Measurements from ENCODE around the gene EGFL7. TPM values are rescaled to one million over a fixed set of nuclear protein-coding genes. Genes with fewer than 3 reads are reported as not detected.
A peak's percentile ranks its signal among the peaks of the same experiment; 100 is the strongest.
"Not testable (repeated sequence)": the region's sequence is repeated elsewhere in the genome, so short reads cannot be mapped to it uniquely, and the experiment has no call there.

Gene EGFL7
- total RNA-seq, 1 donor from 2014 or later = 3.2 TPM

- H3K4me1 Mint-ChIP-seq = peaks cover 17% of the 10 kb centered on the region
Measured at GRCh38 chr9:136700304-136700703, 37.6 kb downstream of the EGFL7 start.

GRCh38 chr9:136700959-136701667 lies 38.4 kb downstream of the EGFL7 start:
- intact Hi-C loops (cut with micrococcal nuclease) = loop anchor here (1.0 kb wide), 2 partner anchors 14 to 27 kb away; partner anchors contain the start of gene AGPAT2

More at GRCh38 chr9:136700304-136700703, 37.6 kb downstream of the EGFL7 start:
- Mint-ChIP-seq H3K4me3 (peak overlapping the region; percentile 87), H3K9me3 (no peaks in the 10 kb centered on the region), H3K27ac (peak overlapping the region; percentile 58), H3K36me3 (ENCODE audit: low read depth) (no peaks in the 10 kb centered on the region), H3K27me3 (peaks cover 12% of the 10 kb centered on the region)
- intact Hi-C loops (cut with micrococcal nuclease) = no loop called here
- DNase-seq = no peak

GRCh38 chr9:136701668-136702053 lies 38.9 kb downstream of the EGFL7 start:
- no peaks in the 10 kb centered on the region for H3K36me3 Mint-ChIP-seq (ENCODE audit: low read depth)
- no peaks in the 10 kb centered on the region for H3K9me3 Mint-ChIP-seq
- H3K27me3 Mint-ChIP-seq = peaks cover 20% of the 10 kb centered on the region
- no peak for DNase-seq
- H3K4me3 Mint-ChIP-seq = peak overlapping the region; percentile 87
- peaks cover 17% of the 10 kb centered on the region for H3K4me1 Mint-ChIP-seq
- H3K27ac Mint-ChIP-seq = peak overlapping the region; percentile 98
- intact Hi-C loops (cut with micrococcal nuclease) = loop anchor here (1.0 kb wide), 2 partner anchors 14 to 27 kb away; partner anchors contain the start of gene AGPAT2

More at GRCh38 chr9:136700959-136701667, 38.4 kb downstream of the EGFL7 start:
- H3K36me3 Mint-ChIP-seq (ENCODE audit: low read depth) = no peaks in the 10 kb centered on the region
- no peaks in the 10 kb centered on the region for H3K9me3 Mint-ChIP-seq
- peaks cover 20% of the 10 kb centered on the region for H3K27me3 Mint-ChIP-seq
- H3K27ac Mint-ChIP-seq = peak overlapping the region; percentile 98
- H3K4me1 Mint-ChIP-seq = peaks cover 17% of the 10 kb centered on the region
- peak overlapping the region; percentile 87 for H3K4me3 Mint-ChIP-seq
- peak; percentile 88 for DNase-seq

- H3K27ac Mint-ChIP-seq = no peak overlapping the region
- intact Hi-C loops (cut with micrococcal nuclease) = no loop called here
- no peak overlapping the region for H3K4me3 Mint-ChIP-seq
- DNase-seq = no peak
- no peaks in the 10 kb centered on the region for H3K9me3 Mint-ChIP-seq
- H3K27me3 Mint-ChIP-seq = peaks cover 20% of the 10 kb centered on the region
- H3K36me3 Mint-ChIP-seq (ENCODE audit: low read depth) = no peaks in the 10 kb centered on the region
- peaks cover 17% of the 10 kb centered on the region for H3K4me1 Mint-ChIP-seq
Measured at GRCh38 chr9:136703276-136703860, 40.7 kb downstream of the EGFL7 start.

GRCh38 chr9:136704741-136705140 lies 42.0 kb downstream of the EGFL7 start:
- H3K4me3 Mint-ChIP-seq; H3K27ac Mint-ChIP-seq; H3K36me3 Mint-ChIP-seq (ENCODE audit: low read depth); DNase-seq; H3K9me3 Mint-ChIP-seq; intact Hi-C loops (cut with micrococcal nuclease): not testable (repeated sequence)
- H3K27me3 Mint-ChIP-seq = peaks cover 20% of the 10 kb centered on the region
- H3K4me1 Mint-ChIP-seq = peaks cover 17% of the 10 kb centered on the region

GRCh38 chr9:136705564-136705963 lies 42.8 kb downstream of the EGFL7 start:
- no peak overlapping the region for H3K4me3 Mint-ChIP-seq
- peaks cover 24% of the 10 kb centered on the region for H3K27me3 Mint-ChIP-seq
- intact Hi-C loops (cut with micrococcal nuclease) = no loop called here
- H3K27ac Mint-ChIP-seq = no peak overlapping the region
- H3K36me3 Mint-ChIP-seq (ENCODE audit: low read depth) = no peaks in the 10 kb centered on the region
- DNase-seq = no peak
- peaks cover 13% of the 10 kb centered on the region for H3K4me1 Mint-ChIP-seq
- H3K9me3 Mint-ChIP-seq = no peaks in the 10 kb centered on the region

- Mint-ChIP-seq H3K4me1 (peaks cover 4% of the 10 kb centered on the region), H3K27me3 (peaks cover 32% of the 10 kb centered on the region), H3K9me3 (no peaks in the 10 kb centered on the region), H3K36me3 (ENCODE audit: low read depth) (no peaks in the 10 kb centered on the region), H3K27ac (no peak overlapping the region), H3K4me3 (no peak overlapping the region)
- intact Hi-C loops (cut with micrococcal nuclease) = no loop called here
- no peak for DNase-seq
Measured at GRCh38 chr9:136707011-136707410, 44.3 kb downstream of the EGFL7 start.

GRCh38 chr9:136707849-136708517 lies 45.3 kb downstream of the EGFL7 start:
- intact Hi-C loops (cut with micrococcal nuclease) = no loop called here
- Mint-ChIP-seq H3K36me3 (ENCODE audit: low read depth) (no peaks in the 10 kb centered on the region), H3K9me3 (no peaks in the 10 kb centered on the region), H3K27me3 (peaks cover 32% of the 10 kb centered on the region), H3K27ac (no peak overlapping the region), H3K4me3 (no peak overlapping the region), H3K4me1 (peaks cover 2% of the 10 kb centered on the region)
- no peak for DNase-seq

- Mint-ChIP-seq H3K27ac (no peak overlapping the region), H3K4me3 (no peak overlapping the region), H3K36me3 (ENCODE audit: low read depth) (no peaks in the 10 kb centered on the region), H3K9me3 (no peaks in the 10 kb centered on the region), H3K27me3 (peaks cover 38% of the 10 kb centered on the region), H3K4me1 (peaks cover 2% of the 10 kb centered on the region)
- intact Hi-C loops (cut with micrococcal nuclease) = no loop called here
- no peak for DNase-seq
Measured at GRCh38 chr9:136709454-136710109, 46.9 kb downstream of the EGFL7 start.

GRCh38 chr9:136710543-136710942 lies 47.8 kb downstream of the EGFL7 start:
- Mint-ChIP-seq H3K9me3 (no peaks in the 10 kb centered on the region), H3K4me1 (peaks cover 2% of the 10 kb centered on the region), H3K4me3 (no peak overlapping the region), H3K27ac (no peak overlapping the region), H3K36me3 (ENCODE audit: low read depth) (no peaks in the 10 kb centered on the region), H3K27me3 (peaks cover 34% of the 10 kb centered on the region)
- intact Hi-C loops (cut with micrococcal nuclease) = no loop called here
- no peak for DNase-seq

- H3K27ac Mint-ChIP-seq; intact Hi-C loops (cut with micrococcal nuclease); H3K9me3 Mint-ChIP-seq; H3K4me1 Mint-ChIP-seq; DNase-seq; H3K36me3 Mint-ChIP-seq (ENCODE audit: low read depth): not testable (repeated sequence)
- peak overlapping the region; percentile 19 for H3K4me3 Mint-ChIP-seq
- peaks cover 29% of the 10 kb centered on the region for H3K27me3 Mint-ChIP-seq
Measured at GRCh38 chr9:136711219-136711648, 48.5 kb downstream of the EGFL7 start.

- Mint-ChIP-seq H3K36me3 (ENCODE audit: low read depth) (no peaks in the 10 kb centered on the region), H3K27me3 (peaks cover 29% of the 10 kb centered on the region), H3K27ac (no peak within 1 kb of the TSS)
Measured at GRCh38 chr9:136711751-136712689, 49.3 kb downstream of the EGFL7 start, which contains the start of gene DIPK1B. Gene DIPK1B (plus strand): TSS chr9:136712572. CDS start chr9:136712666, 94 bp downstream.

More at GRCh38 chr9:136711751-136712689, 49.3 kb downstream of the EGFL7 start, which contains the start of gene DIPK1B:
- H3K4me1 Mint-ChIP-seq = peaks cover 2% of the 10 kb centered on the region
- peak within 1 kb of the TSS; percentile 53 for H3K4me3 Mint-ChIP-seq
- intact Hi-C loops (cut with micrococcal nuclease) = no loop called here
- peak; percentile 71 for DNase-seq
- no peaks in the 10 kb centered on the region for H3K9me3 Mint-ChIP-seq
